ENCODE measurements around the gene FILIP1. TPM values are rescaled to one million over a fixed set of nuclear protein-coding genes. Genes with fewer than 3 reads are reported as not detected.

FILIP1 gene
- polyA plus RNA-seq, 1 of the 3 experiments (the other 2 are of a cell fraction) = 0.03 TPM

DNA sequence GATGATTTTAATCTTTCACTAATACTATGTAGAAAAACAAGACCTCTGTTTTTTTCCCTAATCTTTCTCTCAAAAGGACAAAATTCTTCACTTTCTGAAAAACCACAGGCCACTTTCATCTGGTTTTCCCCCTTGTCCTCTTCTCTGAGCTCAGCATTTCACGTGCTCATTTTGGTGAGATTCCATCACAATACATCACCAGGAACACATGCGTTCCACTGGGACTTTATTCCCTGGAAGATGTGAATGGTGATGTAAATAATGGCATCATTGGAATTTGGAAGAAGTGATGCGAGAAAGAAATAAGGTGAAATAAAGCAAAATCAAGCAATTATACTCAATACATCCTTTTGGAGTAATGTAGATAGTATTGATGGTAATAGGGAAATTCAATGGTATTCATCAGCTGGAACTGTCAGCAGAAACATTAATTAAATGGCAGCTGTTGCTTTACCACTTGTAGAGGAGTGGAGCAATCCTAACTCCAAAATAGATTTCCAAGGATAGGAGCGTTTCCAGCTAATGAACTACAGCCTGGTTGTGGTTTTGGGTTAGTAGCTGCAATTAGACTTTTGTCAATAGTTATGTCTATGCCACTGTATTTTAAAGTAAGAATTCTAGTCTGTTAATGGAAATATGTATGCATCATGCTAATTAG is 11.5 kb downstream of the FILIP1 start:
- Histone ChIP-seq H3F3A (replicated peaks; ENCODE audit: insufficient read depth) (no peaks in the 10 kb centered on the region), H3K36me3 (replicated peaks in 1 of 2; ENCODE audit: control insufficient read depth in 1 of 2, insufficient read depth in 2 of 2, low read length in 1 of 2) (no peaks in the 10 kb centered on the region), H4K20me1 (ENCODE audit: insufficient read depth) (no peaks in the 10 kb centered on the region), H3K9me3 (no peaks in the 10 kb centered on the region), H3K27me3 (ENCODE audit: insufficient read depth) (no peaks in the 10 kb centered on the region), H3K79me2 (ENCODE audit: insufficient read depth) (no peaks in the 10 kb centered on the region), H3K4me2 (no peak overlapping the region), H2AFZ (ENCODE audit: low read depth) (no peak overlapping the region), H3K27ac (ENCODE audit: low read depth in 2 of 2, low read length in 1 of 2) (no peak overlapping the region), H3K4me3 (ENCODE audit: low read depth in 2 of 2, low read length in 1 of 2) (no peak overlapping the region), H3K4me1 (ENCODE audit: control insufficient read depth in 1 of 2, insufficient read depth in 2 of 2, low read depth in 1 of 2, low read length in 1 of 2) (no peaks in the 10 kb centered on the region), H3K9me2 (no peaks in the 10 kb centered on the region), H3K9ac (no peak overlapping the region)
- WGBS (ENCODE audit: low lambda C conversion rate) = 77% methylated on average over 4 of the region's 4 CpGs
- ChIA-PET CTCF (interaction anchor here (1.0 kb wide), 1 partner anchor 22 kb away, joined by 3 read pairs; no protein-coding TSS in a partner anchor), POLR2A (no interaction called here)
- TF ChIP-seq REST (IDR thresholded peaks at IDR 0.05; ENCODE audit: low read depth, low read length) (no peak), POLR2AphosphoS5 (IDR thresholded peaks at IDR 0.05; ENCODE audit: low read depth, low read length) (no peak), YY1 (IDR thresholded peaks at IDR 0.05; ENCODE audit: low read depth) (no peak)
- TF ChIP-seq, protein P1, sequence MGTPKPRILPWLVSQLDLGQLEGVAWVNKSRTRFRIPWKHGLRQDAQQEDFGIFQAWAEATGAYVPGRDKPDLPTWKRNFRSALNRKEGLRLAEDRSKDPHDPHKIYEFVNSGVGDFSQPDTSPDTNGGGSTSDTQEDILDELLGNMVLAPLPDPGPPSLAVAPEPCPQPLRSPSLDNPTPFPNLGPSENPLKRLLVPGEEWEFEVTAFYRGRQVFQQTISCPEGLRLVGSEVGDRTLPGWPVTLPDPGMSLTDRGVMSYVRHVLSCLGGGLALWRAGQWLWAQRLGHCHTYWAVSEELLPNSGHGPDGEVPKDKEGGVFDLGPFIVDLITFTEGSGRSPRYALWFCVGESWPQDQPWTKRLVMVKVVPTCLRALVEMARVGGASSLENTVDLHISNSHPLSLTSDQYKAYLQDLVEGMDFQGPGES (IDR thresholded peaks at IDR 0.05; ENCODE audit: low read depth, low read length) = no peak
- TF ChIP-seq, protein P2, sequence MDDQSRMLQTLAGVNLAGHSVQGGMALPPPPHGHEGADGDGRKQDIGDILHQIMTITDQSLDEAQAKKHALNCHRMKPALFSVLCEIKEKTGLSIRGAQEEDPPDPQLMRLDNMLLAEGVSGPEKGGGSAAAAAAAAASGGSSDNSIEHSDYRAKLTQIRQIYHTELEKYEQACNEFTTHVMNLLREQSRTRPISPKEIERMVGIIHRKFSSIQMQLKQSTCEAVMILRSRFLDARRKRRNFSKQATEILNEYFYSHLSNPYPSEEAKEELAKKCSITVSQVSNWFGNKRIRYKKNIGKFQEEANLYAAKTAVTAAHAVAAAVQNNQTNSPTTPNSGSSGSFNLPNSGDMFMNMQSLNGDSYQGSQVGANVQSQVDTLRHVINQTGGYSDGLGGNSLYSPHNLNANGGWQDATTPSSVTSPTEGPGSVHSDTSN (IDR thresholded peaks at IDR 0.05) = no peak
- TF ChIP-seq, protein P3, sequence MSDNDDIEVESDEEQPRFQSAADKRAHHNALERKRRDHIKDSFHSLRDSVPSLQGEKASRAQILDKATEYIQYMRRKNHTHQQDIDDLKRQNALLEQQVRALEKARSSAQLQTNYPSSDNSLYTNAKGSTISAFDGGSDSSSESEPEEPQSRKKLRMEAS (IDR thresholded peaks at IDR 0.05; ENCODE audit: low read depth) = no peak
- no peak for DNase-seq

- Histone ChIP-seq H3K36me3 (replicated peaks in 1 of 2; ENCODE audit: control insufficient read depth in 1 of 2, insufficient read depth in 2 of 2, low read length in 1 of 2) (no peaks in the 10 kb centered on the region), H3K9me2 (no peaks in the 10 kb centered on the region), H3K27me3 (ENCODE audit: insufficient read depth) (no peaks in the 10 kb centered on the region), H3K9me3 (no peaks in the 10 kb centered on the region), H3F3A (replicated peaks; ENCODE audit: insufficient read depth) (no peaks in the 10 kb centered on the region), H3K4me3 (ENCODE audit: low read depth in 2 of 2, low read length in 1 of 2) (no peak overlapping the region), H3K9ac (no peak overlapping the region), H3K79me2 (ENCODE audit: insufficient read depth) (no peaks in the 10 kb centered on the region), H2AFZ (ENCODE audit: low read depth) (no peak overlapping the region), H3K4me2 (no peak overlapping the region), H3K27ac (ENCODE audit: low read depth in 2 of 2, low read length in 1 of 2) (no peak overlapping the region), H4K20me1 (ENCODE audit: insufficient read depth) (no peaks in the 10 kb centered on the region), H3K4me1 (ENCODE audit: control insufficient read depth in 1 of 2, insufficient read depth in 2 of 2, low read depth in 1 of 2, low read length in 1 of 2) (no peaks in the 10 kb centered on the region)
- ChIA-PET CTCF (no interaction called here), POLR2A (no interaction called here)
- WGBS (ENCODE audit: low lambda C conversion rate) = 88% methylated on average over 1 of the region's 1 CpG
- no peak for DNase-seq
- TF ChIP-seq FOSL2 (IDR thresholded peaks at IDR 0.05; ENCODE audit: borderline replicate concordance, low read depth) (no peak), POLR2AphosphoS5 (IDR thresholded peaks at IDR 0.05; ENCODE audit: low read depth, low read length) (no peak), USF2 (IDR thresholded peaks at IDR 0.05; ENCODE audit: borderline replicate concordance, low read depth, low read length) (no peak), TAF1 (IDR thresholded peaks at IDR 0.05; ENCODE audit: borderline replicate concordance, low read depth, low read length) (no peak), NRF1 (IDR thresholded peaks at IDR 0.05; ENCODE audit: low read depth, low read length) (no peak), EP300 (IDR thresholded peaks at IDR 0.05; ENCODE audit: borderline replicate concordance in 1 of 2, low read depth in 1 of 2, low read length in 1 of 2) (no peak), GATA2 (CRISPR knock-in tag; IDR thresholded peaks at IDR 0.05) (no peak), ELF1 (IDR thresholded peaks at IDR 0.05) (no peak), MXI1 (IDR thresholded peaks at IDR 0.05; ENCODE audit: low read depth, low read length) (no peak), RFX5 (IDR thresholded peaks at IDR 0.05; ENCODE audit: low read length) (no peak)
- TF ChIP-seq, protein P4, sequence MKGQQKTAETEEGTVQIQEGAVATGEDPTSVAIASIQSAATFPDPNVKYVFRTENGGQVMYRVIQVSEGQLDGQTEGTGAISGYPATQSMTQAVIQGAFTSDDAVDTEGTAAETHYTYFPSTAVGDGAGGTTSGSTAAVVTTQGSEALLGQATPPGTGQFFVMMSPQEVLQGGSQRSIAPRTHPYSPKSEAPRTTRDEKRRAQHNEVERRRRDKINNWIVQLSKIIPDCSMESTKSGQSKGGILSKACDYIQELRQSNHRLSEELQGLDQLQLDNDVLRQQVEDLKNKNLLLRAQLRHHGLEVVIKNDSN (IDR thresholded peaks at IDR 0.05; ENCODE audit: borderline replicate concordance, low read depth) = no peak
- TF ChIP-seq, protein P3 (IDR thresholded peaks at IDR 0.05; ENCODE audit: low read depth) = no peak
Measured at GRCh38 chr6:75481394-75481793, 12.2 kb downstream of the FILIP1 start.
